GM12892 (cell line): ENCODE data around the gene SPRR3.

Experiments
- DNase-seq: peaks from one replicate; pipeline ENCODE4 v3.0.0; 2011; ENCODE audit not compliant: insufficient read length
- FAIRE-seq: peaks from 2 replicates; lab custom pipeline; 2011; peaks lifted over from hg19 to GRCh38; lab: Jason Lieb, UNC
- POLR2A ChIP-seq: IDR thresholded peaks from 2 replicates; pipeline ENCODE4 v1.6.1; 2011; ENCODE audit warnings: low read depth, low read length, control low read depth
- POLR2AphosphoS5 ChIP-seq: IDR thresholded peaks from 2 replicates; pipeline ENCODE4 v1.6.1; 2011; ENCODE audit warnings: low read depth, low read length, control low read depth
- TAF1 ChIP-seq: IDR thresholded peaks from 2 replicates; pipeline ENCODE4 v1.6.1; 2011; ENCODE audit warnings: low read depth, mild to moderate bottlenecking, control low read depth, low read length, borderline replicate concordance

Gene SPRR3

DNA sequence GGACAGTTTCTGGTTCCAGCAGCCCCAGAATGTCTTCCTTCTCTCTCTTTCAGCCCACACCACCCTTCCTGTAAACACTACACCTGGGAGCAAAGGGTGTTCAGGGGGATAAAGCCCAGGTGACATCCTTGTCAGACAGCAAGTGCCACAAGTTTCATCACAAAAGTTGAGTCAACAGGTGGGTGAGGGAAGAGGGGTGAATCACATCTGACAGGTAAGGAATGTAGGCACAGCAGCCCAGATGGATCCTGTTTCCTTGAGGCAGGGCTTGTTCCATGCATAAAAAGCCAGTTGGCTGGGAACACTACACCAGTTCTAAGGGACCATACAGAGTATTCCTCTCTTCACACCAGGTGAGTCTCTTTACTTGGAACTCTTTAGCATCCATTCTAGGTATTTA is 29.3 kb downstream of the SPRR3 start, which contains the start of gene SPRR1B:
Gene SPRR1B, plus strand, starts transcription at position 309 of the 400 bp plus-strand sequence. CDS start 1,143 bp downstream, outside the sequence.
- DNase-seq (no peak), FAIRE-seq (no peak)
- TF ChIP-seq POLR2AphosphoS5 (no peak), TAF1 (no peak), POLR2A (no peak)

- FAIRE-seq, result no peak
- TF ChIP-seq TAF1 (no peak), POLR2AphosphoS5 (no peak), POLR2A (no peak)
- no peak for DNase-seq
These were observed 30.5 kb downstream of the SPRR3 start for GRCh38 chr1:153032073-153032472.

DNA sequence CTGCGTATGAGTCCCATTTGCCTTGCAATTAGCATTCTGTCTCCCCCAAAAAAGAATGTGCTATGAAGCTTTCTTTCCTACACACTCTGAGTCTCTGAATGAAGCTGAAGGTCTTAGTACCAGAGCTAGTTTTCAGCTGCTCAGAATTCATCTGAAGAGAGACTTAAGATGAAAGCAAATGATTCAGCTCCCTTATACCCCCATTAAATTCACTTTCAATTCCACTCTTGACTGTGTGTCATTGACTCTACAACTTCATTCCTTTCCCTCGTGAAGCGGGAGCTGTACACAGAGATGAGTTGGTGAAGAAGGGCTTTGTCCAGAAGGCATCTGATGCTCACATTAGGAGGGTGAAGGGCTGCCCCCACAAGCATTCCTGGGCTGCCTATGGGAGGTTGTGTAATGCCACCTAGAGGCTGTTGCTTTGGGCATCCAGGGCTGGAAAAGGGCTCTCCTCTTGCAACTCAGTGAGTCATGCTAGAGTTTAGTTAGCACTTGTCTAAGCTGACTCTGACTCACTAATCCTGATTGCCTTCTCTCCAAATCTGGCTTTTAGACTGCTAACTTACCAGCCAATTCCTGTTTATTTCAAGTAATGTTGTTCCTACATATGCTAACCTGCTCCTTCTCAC is 31.2 kb downstream of the SPRR3 start:
- FAIRE-seq (no peak), DNase-seq (no peak)
- TF ChIP-seq POLR2A (no peak), TAF1 (no peak), POLR2AphosphoS5 (no peak)

DNA sequence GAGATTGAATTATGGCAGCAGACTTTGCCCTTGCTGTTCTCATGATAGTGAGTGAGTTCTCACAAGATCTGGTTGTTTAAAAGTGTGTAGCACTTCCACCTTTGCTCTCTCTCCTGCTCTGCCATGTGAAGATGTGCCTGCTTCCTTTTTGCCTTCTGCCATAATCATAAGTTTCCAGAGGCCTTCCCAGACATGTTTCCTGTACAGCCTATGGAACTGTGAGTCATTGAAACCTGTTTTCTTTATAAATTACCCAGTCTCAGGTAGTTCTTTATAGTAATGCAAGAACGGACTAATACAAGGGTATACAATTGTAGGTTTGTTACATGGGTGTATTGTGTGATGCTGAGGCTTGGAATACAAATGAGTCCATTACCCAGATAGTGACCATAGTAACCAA is 33.7 kb downstream of the SPRR3 start:
- TF ChIP-seq POLR2A (no peak), POLR2AphosphoS5 (no peak), TAF1 (no peak)
- DNase-seq (no peak), FAIRE-seq (no peak)

DNA sequence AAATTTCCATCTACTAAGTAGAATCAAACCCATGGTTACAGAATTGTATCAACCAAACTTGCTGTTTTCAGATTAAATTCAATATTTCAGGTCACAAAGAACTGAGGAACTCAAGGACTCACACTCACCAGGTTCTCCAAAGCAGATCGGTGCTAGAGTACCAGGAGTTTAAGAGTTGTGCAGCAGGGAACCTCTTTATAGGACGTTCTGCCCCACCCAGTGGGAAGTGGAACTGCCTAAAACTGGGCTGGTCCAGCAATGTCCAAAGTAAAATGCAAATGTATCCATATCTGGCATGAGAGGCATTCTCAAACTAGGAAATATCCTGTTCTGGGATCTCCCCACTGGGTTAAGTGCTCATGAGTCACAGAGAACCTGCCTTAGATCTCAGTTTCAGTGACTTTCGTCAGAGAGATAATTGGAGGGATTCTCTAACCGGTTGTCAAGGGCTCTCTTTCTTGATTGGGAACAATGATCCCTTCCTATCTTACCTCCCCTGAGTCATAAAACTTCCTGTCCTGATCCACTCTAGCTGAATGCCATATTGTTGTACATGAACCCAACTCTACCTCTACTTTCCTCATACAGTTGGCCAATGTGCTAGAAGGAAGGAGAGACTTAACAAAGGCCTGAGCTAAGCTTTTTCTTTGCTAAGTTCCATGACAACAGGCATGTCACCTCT is 39.5 kb downstream of the SPRR3 start, which contains the start of gene SPRR2D:
Gene SPRR2D, minus strand, starts transcription at position 171 of the 682 bp plus-strand sequence. CDS start 774 bp downstream, outside the sequence.
- FAIRE-seq, result no peak
- TF ChIP-seq POLR2AphosphoS5 (no peak), TAF1 (no peak), POLR2A (no peak)
- DNase-seq, result no peak

GRCh38 chr1:153049211-153049610 is 47.7 kb downstream of the SPRR3 start:
- DNase-seq (no peak), FAIRE-seq (no peak)
- TF ChIP-seq POLR2A (no peak), TAF1 (no peak), POLR2AphosphoS5 (no peak)
